Glutamatergic neuron (in vitro differentiated cells): ENCODE data around the gene EFNA5. TPM values are rescaled to one million over a fixed set of nuclear protein-coding genes. Genes with fewer than 3 reads are reported as not detected.

Experiments used
- DNase-seq: peaks from one replicate; pipeline ENCODE4 v3.0.0; 2022
- H3K27ac Mint-ChIP-seq: one replicate; pipeline ENCODE4 v1.8.0; 2020; ENCODE audit warnings: mild to moderate bottlenecking, mixed read lengths, inconsistent platforms; ENCODE audit not compliant: unreplicated experiment
- H3K27me3 Mint-ChIP-seq: one replicate; pipeline ENCODE4 v1.8.0; 2020; ENCODE audit warnings: mild to moderate bottlenecking, moderate library complexity, mixed read lengths, inconsistent platforms; ENCODE audit not compliant: unreplicated experiment
- H3K36me3 Mint-ChIP-seq: one replicate; pipeline ENCODE4 v1.8.0; 2020; ENCODE audit warnings: mild to moderate bottlenecking, mixed read lengths, inconsistent platforms; ENCODE audit not compliant: unreplicated experiment
- H3K4me1 Mint-ChIP-seq: one replicate; pipeline ENCODE4 v1.8.0; 2020; ENCODE audit warnings: mild to moderate bottlenecking, low read depth, mixed read lengths, inconsistent platforms; ENCODE audit not compliant: unreplicated experiment
- H3K4me3 Mint-ChIP-seq: one replicate; pipeline ENCODE4 v1.8.0; 2020; ENCODE audit warnings: mild to moderate bottlenecking, mixed read lengths, inconsistent platforms; ENCODE audit not compliant: unreplicated experiment
- H3K9me3 Mint-ChIP-seq: one replicate; pipeline ENCODE4 v1.8.0; 2020; ENCODE audit warnings: mild to moderate bottlenecking, moderate library complexity, mixed read lengths, inconsistent platforms; ENCODE audit not compliant: unreplicated experiment
- total RNA-seq: library from RNA; stranded (reverse); fragmentation: NEBNext Ultra II Directional; extraction: Animal tissue kit (Norgen Biotek cat#: 25700); gene quantifications from one replicate; pipeline ENCODE4 v1.2.1, GENCODE V29; 2021; ENCODE audit not compliant: unreplicated experiment
- TF ChIP-seq, protein P1 (sequence below): fragments of 200-600 bp; sonication (generic); IDR thresholded peaks from one replicate; pipeline ENCODE4 v1.5.0; 2021; ENCODE audit not compliant: partially characterized antibody, unreplicated experiment

The EFNA5 gene
- total RNA-seq, 1 donor from 2014 or later = 158 TPM

DNA sequence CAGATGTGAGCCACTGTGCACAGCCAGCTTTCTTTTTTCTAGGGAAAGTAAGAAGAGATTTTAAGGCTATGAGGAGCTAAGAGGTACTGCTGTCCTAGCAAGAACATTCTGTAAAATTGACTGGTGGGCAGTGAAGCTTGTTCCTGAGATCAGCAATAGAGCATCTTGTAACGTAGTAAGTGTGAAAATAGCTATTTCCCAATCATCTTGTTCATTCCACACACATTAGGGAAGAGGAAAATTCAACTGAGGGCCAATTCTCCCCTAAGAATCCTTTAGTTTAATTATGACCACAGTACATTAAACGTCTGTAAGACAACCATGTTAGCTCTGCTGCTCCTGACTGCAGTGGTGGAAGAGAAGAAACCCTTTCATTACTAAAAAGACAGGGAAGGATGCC, 246.2 kb downstream of the EFNA5 start:
- Mint-ChIP-seq H3K36me3 (no peaks in the 10 kb centered on the region), H3K4me1 (peaks cover 25% of the 10 kb centered on the region), H3K4me3 (no peak overlapping the region), H3K27ac (no peak overlapping the region), H3K9me3 (peaks cover 12% of the 10 kb centered on the region), H3K27me3 (no peaks in the 10 kb centered on the region)
- no peak for DNase-seq
- TF ChIP-seq, protein P1, sequence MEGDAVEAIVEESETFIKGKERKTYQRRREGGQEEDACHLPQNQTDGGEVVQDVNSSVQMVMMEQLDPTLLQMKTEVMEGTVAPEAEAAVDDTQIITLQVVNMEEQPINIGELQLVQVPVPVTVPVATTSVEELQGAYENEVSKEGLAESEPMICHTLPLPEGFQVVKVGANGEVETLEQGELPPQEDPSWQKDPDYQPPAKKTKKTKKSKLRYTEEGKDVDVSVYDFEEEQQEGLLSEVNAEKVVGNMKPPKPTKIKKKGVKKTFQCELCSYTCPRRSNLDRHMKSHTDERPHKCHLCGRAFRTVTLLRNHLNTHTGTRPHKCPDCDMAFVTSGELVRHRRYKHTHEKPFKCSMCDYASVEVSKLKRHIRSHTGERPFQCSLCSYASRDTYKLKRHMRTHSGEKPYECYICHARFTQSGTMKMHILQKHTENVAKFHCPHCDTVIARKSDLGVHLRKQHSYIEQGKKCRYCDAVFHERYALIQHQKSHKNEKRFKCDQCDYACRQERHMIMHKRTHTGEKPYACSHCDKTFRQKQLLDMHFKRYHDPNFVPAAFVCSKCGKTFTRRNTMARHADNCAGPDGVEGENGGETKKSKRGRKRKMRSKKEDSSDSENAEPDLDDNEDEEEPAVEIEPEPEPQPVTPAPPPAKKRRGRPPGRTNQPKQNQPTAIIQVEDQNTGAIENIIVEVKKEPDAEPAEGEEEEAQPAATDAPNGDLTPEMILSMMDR = no peak

DNA sequence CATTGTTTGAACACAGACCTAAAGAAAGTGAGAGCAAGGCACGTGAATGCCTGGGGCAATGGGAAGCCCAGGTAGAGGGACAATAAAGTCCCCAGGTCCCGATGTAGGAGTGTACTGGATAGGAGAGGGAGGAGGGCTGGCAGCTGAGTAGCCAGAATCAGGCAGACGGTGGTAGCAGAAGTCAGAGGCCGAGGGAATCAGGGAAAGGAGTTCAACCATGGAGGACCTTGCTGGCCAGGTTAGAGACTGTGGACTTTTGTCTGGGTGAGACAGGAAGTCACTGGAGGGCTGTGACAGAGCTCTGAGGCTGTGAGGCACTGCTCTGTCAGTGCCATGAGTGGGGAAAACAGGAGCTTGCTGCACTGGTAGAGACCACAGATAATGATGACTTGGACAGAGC, 248.2 kb downstream of the EFNA5 start:
- Mint-ChIP-seq H3K4me3 (no peak overlapping the region), H3K27ac (peak overlapping the region; percentile 41), H3K36me3 (no peaks in the 10 kb centered on the region), H3K9me3 (peaks cover 8% of the 10 kb centered on the region), H3K4me1 (peaks cover 17% of the 10 kb centered on the region), H3K27me3 (no peaks in the 10 kb centered on the region)
- DNase-seq = no peak
- TF ChIP-seq, protein P1 = no peak

DNA sequence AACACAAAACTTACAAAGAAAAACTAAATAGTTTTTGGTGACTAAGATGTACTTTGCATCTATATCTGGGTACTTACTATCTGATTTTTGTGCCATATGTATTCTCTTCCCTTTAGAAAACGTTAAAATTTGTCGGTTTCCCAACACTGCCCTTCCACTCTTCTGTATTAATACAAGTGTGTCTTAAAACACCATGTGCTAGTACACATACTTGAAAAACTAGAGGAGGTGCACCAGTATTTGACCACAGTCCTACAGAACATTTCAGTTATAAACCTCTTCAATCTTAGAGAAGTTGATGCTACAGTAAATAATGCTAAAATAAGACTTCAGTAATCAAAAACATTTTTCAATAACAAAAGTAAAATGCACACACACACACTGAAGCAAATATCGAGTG, 251.2 kb downstream of the EFNA5 start:
- TF ChIP-seq, protein P1 = no peak
- no peaks in the 10 kb centered on the region for H3K27me3 Mint-ChIP-seq
- no peak for DNase-seq
- no peak overlapping the region for H3K4me3 Mint-ChIP-seq
- peaks cover 22% of the 10 kb centered on the region for H3K4me1 Mint-ChIP-seq
- H3K36me3 Mint-ChIP-seq = no peaks in the 10 kb centered on the region
- peaks cover 7% of the 10 kb centered on the region for H3K9me3 Mint-ChIP-seq
- no peak overlapping the region for H3K27ac Mint-ChIP-seq

DNA sequence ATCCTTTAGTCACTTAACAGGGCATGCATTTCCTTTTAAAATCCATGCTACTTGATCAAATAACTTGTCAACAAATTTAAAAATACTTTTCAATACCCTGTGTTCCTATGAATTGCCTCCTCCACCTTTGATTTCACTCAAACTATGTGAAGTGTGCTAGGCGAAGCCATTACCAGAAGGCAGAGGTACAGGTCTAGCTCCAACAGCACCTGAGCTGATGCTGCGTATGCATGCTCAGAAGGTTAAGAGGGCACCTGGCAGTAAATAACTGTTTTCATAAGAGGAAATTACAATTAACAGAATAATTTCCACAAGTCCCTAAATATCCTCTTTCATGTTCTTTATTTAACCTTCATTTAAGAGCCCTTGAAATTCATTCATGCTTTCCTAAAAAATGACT, 251.8 kb downstream of the EFNA5 start:
- Mint-ChIP-seq H3K4me1 (peaks cover 22% of the 10 kb centered on the region), H3K27me3 (no peaks in the 10 kb centered on the region), H3K9me3 (peaks cover 7% of the 10 kb centered on the region), H3K36me3 (no peaks in the 10 kb centered on the region), H3K27ac (no peak overlapping the region), H3K4me3 (no peak overlapping the region)
- DNase-seq = no peak
- TF ChIP-seq, protein P1 = no peak

DNA sequence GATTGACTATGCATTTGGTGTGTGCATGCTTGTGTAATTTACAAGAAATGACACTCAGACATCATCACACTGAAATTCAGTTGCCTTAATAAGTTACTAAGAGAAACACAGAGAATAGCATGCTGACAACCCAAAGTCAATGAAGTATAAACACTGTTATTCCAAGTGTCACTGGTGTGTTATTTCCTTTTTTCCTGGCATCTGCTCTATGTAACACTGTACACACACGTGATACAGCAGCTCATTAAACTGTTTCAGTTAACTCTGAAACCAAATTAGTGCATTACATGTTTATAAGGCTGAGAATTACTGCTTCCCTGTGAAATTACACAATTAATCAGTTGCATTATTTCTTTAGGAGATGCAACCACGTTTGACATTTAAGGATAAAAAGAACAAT, 252.7 kb downstream of the EFNA5 start:
- Mint-ChIP-seq H3K27ac (no peak overlapping the region), H3K27me3 (no peaks in the 10 kb centered on the region), H3K4me3 (no peak overlapping the region), H3K4me1 (peaks cover 22% of the 10 kb centered on the region), H3K36me3 (no peaks in the 10 kb centered on the region), H3K9me3 (peaks cover 5% of the 10 kb centered on the region)
- TF ChIP-seq, protein P1 = no peak
- no peak for DNase-seq
